ENCODE data around the gene MYO5B.

MYO5B gene

DNA sequence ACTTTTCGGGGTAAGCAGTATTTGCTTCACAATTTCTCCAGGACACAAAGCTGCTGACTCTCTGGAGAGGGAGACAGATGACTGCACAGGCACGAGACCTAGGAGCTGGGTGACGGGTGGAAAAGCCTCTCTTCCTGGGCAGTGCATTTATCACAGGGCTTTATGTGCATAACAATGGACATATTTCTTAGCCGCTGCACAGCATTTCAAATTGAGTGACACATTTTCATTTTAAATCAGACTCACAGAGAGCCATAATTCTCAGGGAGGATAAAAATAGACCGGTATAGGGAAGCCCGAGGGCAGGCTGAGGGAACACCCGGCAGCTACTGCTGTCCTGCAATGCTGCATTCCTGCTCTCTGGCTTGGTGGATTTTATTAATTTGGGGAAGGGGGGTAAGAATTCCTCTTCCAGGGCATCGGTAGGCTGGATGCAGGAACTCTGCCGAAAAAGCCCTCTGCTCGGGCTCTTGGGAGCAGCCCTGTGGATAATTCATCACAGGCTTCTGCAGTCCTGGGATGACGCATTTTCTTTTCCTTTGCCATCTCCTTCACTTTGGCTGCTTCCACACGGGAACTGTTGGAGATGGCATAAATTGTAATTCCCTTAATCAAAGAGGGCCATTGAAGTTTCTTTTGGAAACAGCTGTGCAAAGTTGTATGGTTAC is 273.5 kb downstream of the MYO5B start:
- Histone ChIP-seq H3K4me2 (ENCODE audit: low read depth, low read length) (no peak overlapping the region), H3K27me3 (replicated peaks; ENCODE audit: insufficient read depth, low read length) (no peaks in the 10 kb centered on the region), H3K79me2 (ENCODE audit: low read length) (no peaks in the 10 kb centered on the region), H2AFZ (ENCODE audit: low read length) (no peak overlapping the region), H3K9me3 (replicated peaks; ENCODE audit: insufficient read depth, low read length) (no peaks in the 10 kb centered on the region), H3K9me2 (replicated peaks; ENCODE audit: insufficient read depth, low read length) (no peaks in the 10 kb centered on the region), H3K9ac (ENCODE audit: low read length) (no peak overlapping the region), H3K36me3 (replicated peaks; ENCODE audit: insufficient read depth, low read length) (no peaks in the 10 kb centered on the region), H3K27ac (ENCODE audit: low read length) (no peak overlapping the region), H3K4me1 (ENCODE audit: low read length) (no peaks in the 10 kb centered on the region), H4K20me1 (ENCODE audit: insufficient read depth, low read length) (no peaks in the 10 kb centered on the region), H3F3A (ENCODE audit: insufficient read depth, low read length) (no peaks in the 10 kb centered on the region), H3K4me3 (ENCODE audit: low read length) (no peak overlapping the region)
- TF ChIP-seq, protein P1, sequence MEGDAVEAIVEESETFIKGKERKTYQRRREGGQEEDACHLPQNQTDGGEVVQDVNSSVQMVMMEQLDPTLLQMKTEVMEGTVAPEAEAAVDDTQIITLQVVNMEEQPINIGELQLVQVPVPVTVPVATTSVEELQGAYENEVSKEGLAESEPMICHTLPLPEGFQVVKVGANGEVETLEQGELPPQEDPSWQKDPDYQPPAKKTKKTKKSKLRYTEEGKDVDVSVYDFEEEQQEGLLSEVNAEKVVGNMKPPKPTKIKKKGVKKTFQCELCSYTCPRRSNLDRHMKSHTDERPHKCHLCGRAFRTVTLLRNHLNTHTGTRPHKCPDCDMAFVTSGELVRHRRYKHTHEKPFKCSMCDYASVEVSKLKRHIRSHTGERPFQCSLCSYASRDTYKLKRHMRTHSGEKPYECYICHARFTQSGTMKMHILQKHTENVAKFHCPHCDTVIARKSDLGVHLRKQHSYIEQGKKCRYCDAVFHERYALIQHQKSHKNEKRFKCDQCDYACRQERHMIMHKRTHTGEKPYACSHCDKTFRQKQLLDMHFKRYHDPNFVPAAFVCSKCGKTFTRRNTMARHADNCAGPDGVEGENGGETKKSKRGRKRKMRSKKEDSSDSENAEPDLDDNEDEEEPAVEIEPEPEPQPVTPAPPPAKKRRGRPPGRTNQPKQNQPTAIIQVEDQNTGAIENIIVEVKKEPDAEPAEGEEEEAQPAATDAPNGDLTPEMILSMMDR (IDR thresholded peaks at IDR 0.05; ENCODE audit: low read length) = no peak
- TF ChIP-seq EZH2 (optimal IDR thresholded peaks at IDR 0.05; ENCODE audit: low read depth, low read length) (no peak), EZH2phosphoT487 (IDR thresholded peaks at IDR 0.05; ENCODE audit: low read length) (no peak)
- no peak for DNase-seq

GRCh38 chr18:49920731-49921130 is 274.2 kb downstream of the MYO5B start:
- no peak overlapping the region for H2AFZ ChIP-seq (ENCODE audit: low read length)
- no peaks in the 10 kb centered on the region for H3K79me2 ChIP-seq (ENCODE audit: low read length)
- no peak overlapping the region for H3K27ac ChIP-seq (ENCODE audit: low read length)

DNA sequence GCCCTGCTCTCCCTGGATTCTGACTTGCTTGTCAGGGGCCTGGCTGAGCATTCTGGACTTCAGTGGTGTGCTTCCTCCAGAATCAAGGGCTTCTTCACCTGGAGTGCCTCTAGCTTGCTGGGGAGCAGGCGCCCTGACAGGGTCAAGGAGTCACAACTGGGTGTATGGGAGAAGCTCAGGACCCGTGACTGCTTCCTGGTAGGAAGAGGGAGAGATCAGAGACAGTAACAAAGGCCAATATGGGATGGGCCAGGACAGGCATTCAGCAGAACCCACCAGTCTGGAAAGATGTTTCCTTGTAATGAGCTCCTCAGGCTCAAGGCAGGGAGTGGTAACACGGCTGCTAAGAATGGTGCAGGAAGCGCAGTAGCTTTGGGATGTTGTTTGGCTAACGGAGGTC is 277.2 kb downstream of the MYO5B start:
- no peak for DNase-seq
- TF ChIP-seq EZH2 (optimal IDR thresholded peaks at IDR 0.05; ENCODE audit: low read depth, low read length) = no peak
- Histone ChIP-seq H3F3A (ENCODE audit: insufficient read depth, low read length) (no peaks in the 10 kb centered on the region), H3K27ac (ENCODE audit: low read length) (no peak overlapping the region), H3K9me3 (replicated peaks; ENCODE audit: insufficient read depth, low read length) (no peaks in the 10 kb centered on the region), H3K79me2 (ENCODE audit: low read length) (no peaks in the 10 kb centered on the region), H3K4me1 (ENCODE audit: low read length) (no peaks in the 10 kb centered on the region), H2AFZ (ENCODE audit: low read length) (no peak overlapping the region), H3K9ac (ENCODE audit: low read length) (no peak overlapping the region), H3K9me2 (replicated peaks; ENCODE audit: insufficient read depth, low read length) (no peaks in the 10 kb centered on the region), H3K4me3 (ENCODE audit: low read length) (no peak overlapping the region), H4K20me1 (ENCODE audit: insufficient read depth, low read length) (no peaks in the 10 kb centered on the region), H3K4me2 (ENCODE audit: low read depth, low read length) (no peak overlapping the region), H3K36me3 (replicated peaks; ENCODE audit: insufficient read depth, low read length) (no peaks in the 10 kb centered on the region), H3K27me3 (replicated peaks; ENCODE audit: insufficient read depth, low read length) (no peaks in the 10 kb centered on the region)

More at GRCh38 chr18:49920731-49921130, 274.2 kb downstream of the MYO5B start:
- H4K20me1 ChIP-seq (ENCODE audit: insufficient read depth, low read length) = no peaks in the 10 kb centered on the region
- DNase-seq = no peak
- no peaks in the 10 kb centered on the region for H3K27me3 ChIP-seq (replicated peaks; ENCODE audit: insufficient read depth, low read length)
- H3K9me2 ChIP-seq (replicated peaks; ENCODE audit: insufficient read depth, low read length) = no peaks in the 10 kb centered on the region
- no peaks in the 10 kb centered on the region for H3K36me3 ChIP-seq (replicated peaks; ENCODE audit: insufficient read depth, low read length)
- H3K4me2 ChIP-seq (ENCODE audit: low read depth, low read length) = no peak overlapping the region
- H3K4me3 ChIP-seq (ENCODE audit: low read length) = no peak overlapping the region
- no peaks in the 10 kb centered on the region for H3K9me3 ChIP-seq (replicated peaks; ENCODE audit: insufficient read depth, low read length)
- no peak overlapping the region for H3K9ac ChIP-seq (ENCODE audit: low read length)
- H3F3A ChIP-seq (ENCODE audit: insufficient read depth, low read length) = no peaks in the 10 kb centered on the region
- no peaks in the 10 kb centered on the region for H3K4me1 ChIP-seq (ENCODE audit: low read length)
- TF ChIP-seq EZH2phosphoT487 (IDR thresholded peaks at IDR 0.05; ENCODE audit: low read length) (no peak), EZH2 (optimal IDR thresholded peaks at IDR 0.05; ENCODE audit: low read depth, low read length) (no peak)
- TF ChIP-seq, protein P1 (IDR thresholded peaks at IDR 0.05; ENCODE audit: low read length) = no peak

DNA sequence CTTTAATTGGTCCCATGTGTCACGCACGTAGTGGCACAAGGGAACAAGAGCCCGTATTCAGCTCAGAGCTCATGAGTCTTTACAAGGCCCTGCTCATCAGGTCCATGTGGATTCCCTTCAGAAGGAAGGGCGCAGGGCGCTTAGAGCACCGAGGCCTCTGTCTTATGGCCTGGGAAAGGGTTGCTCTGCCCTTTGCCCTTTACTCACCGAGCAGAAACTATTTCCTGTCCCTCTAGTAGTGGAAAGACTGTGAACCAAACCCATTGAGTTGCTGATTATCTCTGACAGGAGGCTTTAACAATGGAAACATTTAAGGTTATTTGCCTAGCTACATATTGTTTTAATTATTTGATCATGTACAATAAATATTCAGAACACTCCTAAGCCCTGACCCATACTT is 279.6 kb downstream of the MYO5B start:
- no peaks in the 10 kb centered on the region for H3F3A ChIP-seq (ENCODE audit: insufficient read depth, low read length)
- H4K20me1 ChIP-seq (ENCODE audit: insufficient read depth, low read length) = no peaks in the 10 kb centered on the region
- no peaks in the 10 kb centered on the region for H3K79me2 ChIP-seq (ENCODE audit: low read length)
- no peak overlapping the region for H3K27ac ChIP-seq (ENCODE audit: low read length)
- H3K9me3 ChIP-seq (replicated peaks; ENCODE audit: insufficient read depth, low read length) = no peaks in the 10 kb centered on the region
- no peak for TF ChIP-seq EZH2phosphoT487 (IDR thresholded peaks at IDR 0.05; ENCODE audit: low read length)
- TF ChIP-seq, protein P1 (IDR thresholded peaks at IDR 0.05; ENCODE audit: low read length) = no peak
- no peak for TF ChIP-seq EZH2 (optimal IDR thresholded peaks at IDR 0.05; ENCODE audit: low read depth, low read length)
- no peak overlapping the region for H3K4me2 ChIP-seq (ENCODE audit: low read depth, low read length)
- H3K27me3 ChIP-seq (replicated peaks; ENCODE audit: insufficient read depth, low read length) = no peaks in the 10 kb centered on the region
- H3K4me3 ChIP-seq (ENCODE audit: low read length) = no peak overlapping the region
- H3K9me2 ChIP-seq (replicated peaks; ENCODE audit: insufficient read depth, low read length) = no peaks in the 10 kb centered on the region
- no peaks in the 10 kb centered on the region for H3K36me3 ChIP-seq (replicated peaks; ENCODE audit: insufficient read depth, low read length)
- H3K4me1 ChIP-seq (ENCODE audit: low read length) = no peaks in the 10 kb centered on the region
- no peak overlapping the region for H3K9ac ChIP-seq (ENCODE audit: low read length)
- DNase-seq = no peak
- no peak overlapping the region for H2AFZ ChIP-seq (ENCODE audit: low read length)
